Karpas-422 (cell line): ENCODE data around the gene AP1S2. TPM values are rescaled to one million over a fixed set of nuclear protein-coding genes. Genes with fewer than 3 reads are reported as not detected.
"Not testable (repeated sequence)": the region's sequence is repeated elsewhere in the genome, so short reads cannot be mapped to it uniquely, and the experiment has no call there.

Experiments
- DNase-seq: peaks from one replicate; pipeline ENCODE4 v3.0.0-alpha.2; 2015
- H2AFZ ChIP-seq: fragments of 200-600 bp; sonication (generic); 2 replicates; pipeline ENCODE4 v1.6.1; 2014; ENCODE audit warnings: antibody characterized with exemption, low read length, mixed read lengths
- H3K27ac ChIP-seq: fragments of 200-600 bp; sonication (generic); 2 replicates; pipeline ENCODE4 v1.5.1; 2014; ENCODE audit warnings: mild to moderate bottlenecking, low read length, moderate library complexity
- H3K27me3 ChIP-seq: fragments of 200-600 bp; sonication (generic); 2 replicates; pipeline ENCODE4 v1.6.1; 2014; ENCODE audit warnings: low read length, mixed read lengths
- H3K36me3 ChIP-seq: fragments of 200-600 bp; sonication (generic); 2 replicates; pipeline ENCODE4 v1.6.1; 2014; ENCODE audit warnings: low read length, mixed read lengths; ENCODE audit not compliant: insufficient read depth
- H3K4me1 ChIP-seq: fragments of 200-600 bp; sonication (generic); 2 replicates; pipeline ENCODE4 v1.6.1; 2014; ENCODE audit warnings: mild to moderate bottlenecking, low read length, mixed read lengths
- H3K4me2 ChIP-seq: fragments of 200-600 bp; sonication (generic); 2 replicates; pipeline ENCODE4 v1.6.1; 2014; ENCODE audit warnings: low read length, low read depth, mild to moderate bottlenecking; ENCODE audit not compliant: poor library complexity, severe bottlenecking
- H3K4me3 ChIP-seq: fragments of 200-600 bp; sonication (generic); 2 replicates; pipeline ENCODE4 v1.5.1; 2014; ENCODE audit warnings: mild to moderate bottlenecking, antibody characterized with exemption, low read length, mixed read lengths
- H3K79me2 ChIP-seq: fragments of 200-600 bp; sonication (generic); 2 replicates; pipeline ENCODE4 v1.6.1; 2014; ENCODE audit warnings: mild to moderate bottlenecking, low read length, mixed read lengths
- H3K9ac ChIP-seq: fragments of 200-600 bp; sonication (generic); 2 replicates; pipeline ENCODE4 v1.6.0; 2014; ENCODE audit warnings: low read length
- H3K9me2 ChIP-seq: fragments of 200-600 bp; sonication (generic), shearing (Covaris generic); replicated peaks from 2 replicates; pipeline ENCODE4 v1.6.0; 2014; ENCODE audit warnings: mild to moderate bottlenecking, low read length, moderate library complexity; ENCODE audit not compliant: insufficient read depth
- H3K9me3 ChIP-seq: fragments of 300-700, 200-600 bp; sonication (generic); 2 replicates; pipeline ENCODE4 v1.6.1; 2014; ENCODE audit warnings: low read length, mixed read lengths
- H4K20me1 ChIP-seq: fragments of 200-600 bp; sonication (generic); 2 replicates; pipeline ENCODE4 v1.6.1; 2014; ENCODE audit warnings: mild to moderate bottlenecking, antibody characterized with exemption, low read length, low read depth; ENCODE audit not compliant: insufficient read depth
- total RNA-seq: library from RNA; depleted of rRNA; stranded (reverse); fragments of >200 nt; shearing (Covaris generic); gene quantifications from 2 replicates; pipeline ENCODE4 v1.2.3, GENCODE V29; 2014; ENCODE audit warnings: low replicate concordance

AP1S2 gene
- total RNA-seq, 1 experiment from 2014 or later: 55.4 TPM

DNA sequence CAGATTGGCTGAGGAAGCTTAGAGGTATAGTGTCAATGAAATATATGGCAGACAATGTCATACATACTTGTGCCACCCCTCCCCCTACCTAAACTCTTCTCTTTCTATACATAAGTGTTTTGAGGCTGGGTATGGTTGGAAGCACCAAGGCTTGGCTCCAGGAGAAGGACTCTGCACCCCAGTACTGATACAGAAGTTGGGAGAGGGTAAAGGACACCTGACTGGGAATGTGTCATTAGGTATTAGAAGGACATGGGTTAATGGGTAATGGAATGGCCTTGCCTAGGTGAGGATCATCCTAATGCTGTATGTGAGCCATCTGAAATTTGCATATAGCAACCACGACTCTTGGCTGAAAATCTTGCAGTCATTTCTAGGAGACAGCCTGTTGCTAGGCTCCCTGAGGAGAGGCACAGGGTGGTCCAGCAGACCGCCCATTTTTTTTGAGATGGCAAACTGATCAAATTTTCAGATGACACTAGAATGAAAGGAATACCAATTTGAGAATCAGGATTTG lies 26.8 kb upstream of the AP1S2 start:
- no peaks in the 10 kb centered on the region for H3K9me3 ChIP-seq
- no peaks in the 10 kb centered on the region for H3K79me2 ChIP-seq
- H3K4me3 ChIP-seq: no peak overlapping the region
- no peak overlapping the region for H3K27ac ChIP-seq
- DNase-seq: no peak
- H3K4me2 ChIP-seq: no peak overlapping the region
- no peaks in the 10 kb centered on the region for H4K20me1 ChIP-seq
- no peaks in the 10 kb centered on the region for H3K9me2 ChIP-seq
- no peaks in the 10 kb centered on the region for H3K36me3 ChIP-seq
- no peaks in the 10 kb centered on the region for H3K27me3 ChIP-seq
- peaks cover 18% of the 10 kb centered on the region for H3K4me1 ChIP-seq
- H2AFZ ChIP-seq: no peak overlapping the region
- no peak overlapping the region for H3K9ac ChIP-seq

DNA sequence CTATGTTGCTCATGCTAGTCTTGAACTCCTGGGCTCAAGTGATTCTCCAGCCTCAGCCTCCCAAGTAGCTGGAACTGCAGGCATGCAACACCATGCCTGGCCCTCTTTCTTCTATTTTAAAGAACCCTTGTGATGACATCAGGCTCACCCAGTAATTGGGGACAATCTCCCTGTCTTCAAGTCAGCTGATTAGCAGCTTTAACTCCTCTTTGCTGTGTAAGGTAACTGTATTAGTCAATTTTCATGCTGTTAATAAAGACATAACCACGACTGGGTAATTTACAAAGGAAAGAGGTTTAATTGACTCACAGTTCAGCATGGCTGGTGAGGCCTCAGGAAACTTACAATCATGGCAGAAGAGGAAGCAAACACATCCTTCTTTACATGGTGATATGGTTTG lies 23.3 kb upstream of the AP1S2 start:
- not testable (repeated sequence) for H3K9me3 ChIP-seq, H3K9ac ChIP-seq, H3K79me2 ChIP-seq, H3K36me3 ChIP-seq, H3K9me2 ChIP-seq, H3K27ac ChIP-seq, H3K4me2 ChIP-seq, H3K4me3 ChIP-seq, DNase-seq, H4K20me1 ChIP-seq, H3K27me3 ChIP-seq, H2AFZ ChIP-seq
- H3K4me1 ChIP-seq: peaks cover 13% of the 10 kb centered on the region

- H3K79me2 ChIP-seq: no peaks in the 10 kb centered on the region
- no peak for DNase-seq
- H3K4me3 ChIP-seq: no peak overlapping the region
- no peaks in the 10 kb centered on the region for H3K27me3 ChIP-seq
- H3K9me3 ChIP-seq: no peaks in the 10 kb centered on the region
- H3K27ac ChIP-seq: no peak overlapping the region
- H3K4me1 ChIP-seq: peaks cover 8% of the 10 kb centered on the region
- H3K36me3 ChIP-seq: no peaks in the 10 kb centered on the region
- no peak overlapping the region for H3K4me2 ChIP-seq
- H3K9me2 ChIP-seq: no peaks in the 10 kb centered on the region
- H3K9ac ChIP-seq: no peak overlapping the region
- H2AFZ ChIP-seq: no peak overlapping the region
- H4K20me1 ChIP-seq: no peaks in the 10 kb centered on the region
Observed at GRCh38 chrX:15877380-15877779, 22.8 kb upstream of the AP1S2 start.

- Histone ChIP-seq H3K36me3 (no peaks in the 10 kb centered on the region), H3K9ac (no peak overlapping the region), H3K79me2 (no peaks in the 10 kb centered on the region), H3K9me2 (no peaks in the 10 kb centered on the region), H3K4me3 (no peak overlapping the region), H2AFZ (no peak overlapping the region), H3K27ac (no peak overlapping the region), H3K4me1 (no peaks in the 10 kb centered on the region), H4K20me1 (no peaks in the 10 kb centered on the region), H3K27me3 (no peaks in the 10 kb centered on the region), H3K9me3 (no peaks in the 10 kb centered on the region), H3K4me2 (no peak overlapping the region)
- DNase-seq: no peak
Observed at GRCh38 chrX:15874672-15875071, 20.1 kb upstream of the AP1S2 start.

GRCh38 chrX:15873566-15873965 lies 19.0 kb upstream of the AP1S2 start:
- Histone ChIP-seq H4K20me1 (no peaks in the 10 kb centered on the region), H3K9me2 (no peaks in the 10 kb centered on the region), H3K79me2 (no peaks in the 10 kb centered on the region), H3K27ac (no peak overlapping the region), H3K27me3 (no peaks in the 10 kb centered on the region), H3K4me2 (no peak overlapping the region), H3K4me3 (no peak overlapping the region), H3K36me3 (no peaks in the 10 kb centered on the region), H3K9ac (no peak overlapping the region), H3K9me3 (no peaks in the 10 kb centered on the region), H3K4me1 (no peaks in the 10 kb centered on the region), H2AFZ (no peak overlapping the region)
- DNase-seq: no peak

- H3K27ac ChIP-seq: no peak overlapping the region
- H3K4me1 ChIP-seq: no peaks in the 10 kb centered on the region
- no peak overlapping the region for H3K9ac ChIP-seq
- no peaks in the 10 kb centered on the region for H3K9me2 ChIP-seq
- no peak for DNase-seq
- H3K4me2 ChIP-seq: no peak overlapping the region
- no peaks in the 10 kb centered on the region for H3K79me2 ChIP-seq
- no peaks in the 10 kb centered on the region for H3K27me3 ChIP-seq
- no peak overlapping the region for H2AFZ ChIP-seq
- no peaks in the 10 kb centered on the region for H3K9me3 ChIP-seq
- H4K20me1 ChIP-seq: no peaks in the 10 kb centered on the region
- no peak overlapping the region for H3K4me3 ChIP-seq
- H3K36me3 ChIP-seq: no peaks in the 10 kb centered on the region
Observed at GRCh38 chrX:15870310-15870709, 15.7 kb upstream of the AP1S2 start.

DNA sequence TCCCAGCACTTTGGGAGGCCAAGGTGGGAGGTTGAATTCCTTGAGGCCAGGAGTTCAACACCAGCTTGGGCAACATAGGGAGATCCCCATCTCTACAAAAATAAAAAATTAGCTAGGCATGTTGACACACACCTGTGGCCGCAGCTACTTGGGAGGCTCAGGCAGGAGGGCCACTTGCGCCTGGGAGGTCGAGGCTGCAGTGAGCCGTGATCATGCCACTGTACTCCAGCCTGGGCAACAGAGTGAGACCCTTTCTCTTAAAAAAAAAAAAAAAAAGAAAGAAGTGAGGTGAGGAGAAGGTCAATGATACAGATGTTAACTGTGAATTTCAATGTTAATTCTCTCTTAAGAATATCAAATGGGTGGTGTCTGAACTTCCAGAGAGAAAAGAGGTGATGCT lies 15.1 kb upstream of the AP1S2 start:
- no peaks in the 10 kb centered on the region for H3K9me2 ChIP-seq
- H3K36me3 ChIP-seq: no peaks in the 10 kb centered on the region
- H3K4me1 ChIP-seq: no peaks in the 10 kb centered on the region

DNA sequence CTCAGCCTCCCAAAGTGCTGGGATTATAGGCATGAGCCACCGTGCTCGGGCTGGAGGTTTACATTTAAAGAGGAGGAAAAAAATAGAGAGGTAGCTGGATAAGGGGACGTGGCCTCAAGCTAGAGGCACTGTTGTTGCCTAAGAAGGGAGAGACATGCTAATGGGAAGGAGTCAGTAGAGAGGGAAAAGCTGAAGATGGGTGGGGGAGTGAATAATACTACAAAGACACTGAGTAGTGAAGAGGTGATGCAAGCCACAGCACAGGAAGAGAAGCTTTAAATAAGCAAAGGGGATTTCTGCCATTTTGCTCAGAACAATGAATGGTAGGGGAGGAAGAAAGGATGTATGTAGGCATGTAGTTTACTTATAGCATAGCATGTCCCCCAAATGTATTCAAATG lies 11.5 kb upstream of the AP1S2 start:
- Histone ChIP-seq H3K9me3 (no peaks in the 10 kb centered on the region), H2AFZ (no peak overlapping the region), H3K36me3 (no peaks in the 10 kb centered on the region), H3K79me2 (no peaks in the 10 kb centered on the region), H3K4me3 (no peak overlapping the region), H3K9ac (no peak overlapping the region), H4K20me1 (no peaks in the 10 kb centered on the region), H3K27ac (no peak overlapping the region), H3K4me2 (no peak overlapping the region), H3K9me2 (no peaks in the 10 kb centered on the region), H3K27me3 (no peaks in the 10 kb centered on the region), H3K4me1 (no peaks in the 10 kb centered on the region)
- no peak for DNase-seq

More for the DNA sequence above, 15.1 kb upstream of the AP1S2 start:
- no peak overlapping the region for H2AFZ ChIP-seq
- H3K4me2 ChIP-seq: no peak overlapping the region
- H3K27ac ChIP-seq: no peak overlapping the region
- no peaks in the 10 kb centered on the region for H3K79me2 ChIP-seq
- H4K20me1 ChIP-seq: no peaks in the 10 kb centered on the region
- no peak overlapping the region for H3K4me3 ChIP-seq
- no peaks in the 10 kb centered on the region for H3K9me3 ChIP-seq
- no peaks in the 10 kb centered on the region for H3K27me3 ChIP-seq
- H3K9ac ChIP-seq: no peak overlapping the region
- no peak for DNase-seq

DNA sequence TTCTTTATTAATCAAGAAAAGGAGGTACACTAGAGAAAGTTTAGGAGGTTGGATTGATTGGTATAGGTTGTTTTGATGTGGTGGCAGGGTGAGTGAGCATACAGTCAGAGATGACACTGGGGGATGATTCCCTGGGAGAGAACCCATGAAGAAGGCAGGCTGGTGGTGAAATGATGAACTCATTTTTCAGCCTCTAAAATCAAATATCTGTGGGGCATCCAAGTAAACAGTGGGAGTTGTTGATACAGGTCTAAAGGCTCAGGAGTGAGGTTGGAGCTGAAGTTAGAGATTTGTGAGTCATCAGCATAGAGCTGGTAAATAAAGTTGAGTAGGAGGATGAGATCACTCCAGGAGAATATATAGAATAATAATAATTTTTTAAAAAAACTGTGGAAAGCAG lies 10.0 kb upstream of the AP1S2 start:
- DNase-seq: no peak
- H3K27ac ChIP-seq: no peak overlapping the region
- no peaks in the 10 kb centered on the region for H3K9me2 ChIP-seq
- H2AFZ ChIP-seq: no peak overlapping the region
- no peaks in the 10 kb centered on the region for H3K9me3 ChIP-seq
- H3K36me3 ChIP-seq: no peaks in the 10 kb centered on the region
- no peak overlapping the region for H3K4me2 ChIP-seq
- H3K79me2 ChIP-seq: no peaks in the 10 kb centered on the region
- H3K27me3 ChIP-seq: no peaks in the 10 kb centered on the region
- H3K4me1 ChIP-seq: no peaks in the 10 kb centered on the region
- H4K20me1 ChIP-seq: no peaks in the 10 kb centered on the region
- H3K9ac ChIP-seq: no peak overlapping the region
- H3K4me3 ChIP-seq: no peak overlapping the region
